PFSK-1 (cell line): ENCODE data around the gene IFRD2.

ENCODE experiments used
- POLR2AphosphoS5 ChIP-seq: IDR thresholded peaks from 2 replicates; pipeline ENCODE4 v1.6.1; 2012; ENCODE audit warnings: low read depth, mild to moderate bottlenecking, control low read depth, low read length, moderate library complexity
- REST ChIP-seq, 2 experiments: IDR thresholded peaks; 2 replicates each; pipeline versions ENCODE4 v1.6.1 to v1.8.0; 2011 to 2012; ENCODE audit warnings: low read depth in 2 of 2, low read length in 2 of 2, control low read depth in 1 of 2, inconsistent platforms in 1 of 2, mild to moderate bottlenecking in 1 of 2, moderate library complexity in 1 of 2; ENCODE audit not compliant: insufficient read depth in 1 of 2
- SIN3A ChIP-seq: IDR thresholded peaks from 2 replicates; pipeline ENCODE4 v1.6.1; 2012; ENCODE audit warnings: mild to moderate bottlenecking, low read length, moderate library complexity, borderline replicate concordance; ENCODE audit not compliant: insufficient read depth

- TF ChIP-seq POLR2AphosphoS5 (no peak), SIN3A (no peak), REST (IDR thresholded peaks at IDR 0.05; ENCODE audit: insufficient read depth in 1 of 2, low read depth in 2 of 2, low read length in 2 of 2) (no peak)
These were observed 13.9 kb downstream of the IFRD2 start for GRCh38 chr3:50278123-50278879.
